Measurements from ENCODE around the gene PYDC1.

Gene PYDC1

DNA sequence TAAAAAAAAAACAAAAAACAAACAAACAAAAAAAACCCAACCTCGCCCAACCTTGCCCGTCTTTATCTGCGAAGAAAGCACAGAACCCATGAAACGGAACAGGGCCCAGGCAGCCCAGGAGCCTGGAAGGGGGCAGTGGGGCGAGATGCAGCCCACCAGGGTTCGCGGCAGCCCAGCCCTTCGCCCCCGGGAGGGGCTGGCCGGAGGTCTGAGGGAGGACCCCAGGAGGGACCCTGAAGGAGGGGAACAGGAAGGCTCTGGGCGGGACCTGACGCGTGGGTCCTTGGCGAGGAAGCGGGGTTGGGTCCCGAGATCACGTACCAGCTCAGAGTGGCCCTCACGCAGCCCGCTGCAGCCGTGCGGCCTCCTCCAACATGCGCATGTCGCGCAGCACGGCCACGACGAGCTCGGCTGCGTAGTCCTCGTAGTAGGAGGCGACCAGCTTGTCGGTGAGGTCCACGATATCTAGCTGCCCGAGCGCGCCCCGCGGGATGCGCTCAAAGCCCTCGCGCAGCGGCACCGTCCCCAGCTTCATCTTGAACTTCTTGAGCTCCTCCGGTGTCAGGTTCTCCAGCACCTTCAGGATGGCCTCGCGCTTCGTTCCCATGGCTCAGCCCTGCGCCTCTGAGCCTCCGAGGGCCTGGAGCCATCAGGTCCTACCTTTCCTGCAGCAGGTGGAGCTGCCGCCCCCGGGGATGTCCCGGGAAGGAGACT, at the start of gene PYDC1:
Gene PYDC1 (minus strand): TSS at position 714 of the 714 bp plus-strand sequence. CDS start 107 bp downstream, at position 607.
- ChIA-PET POLR2A (interaction anchor here (2.0 kb wide), 1 partner anchor 36 kb away, joined by 8 read pairs; the partner anchor contains the start of gene FUS), CTCF (interaction anchor here (0.6 to 0.7 kb wide), 3 partner anchors 8 to 27 kb away, joined by 3 to 5 read pairs (median 3); partner anchors contain the start of gene PYCARD)
- TF ChIP-seq SP1 (IDR thresholded peaks at IDR 0.05), result no peak
- no peak for TF ChIP-seq L3MBTL2 (conservative IDR thresholded peaks at IDR 0.05)
- DNase-seq (ENCODE audit: extremely low spot score), result peak; percentile 8

DNA sequence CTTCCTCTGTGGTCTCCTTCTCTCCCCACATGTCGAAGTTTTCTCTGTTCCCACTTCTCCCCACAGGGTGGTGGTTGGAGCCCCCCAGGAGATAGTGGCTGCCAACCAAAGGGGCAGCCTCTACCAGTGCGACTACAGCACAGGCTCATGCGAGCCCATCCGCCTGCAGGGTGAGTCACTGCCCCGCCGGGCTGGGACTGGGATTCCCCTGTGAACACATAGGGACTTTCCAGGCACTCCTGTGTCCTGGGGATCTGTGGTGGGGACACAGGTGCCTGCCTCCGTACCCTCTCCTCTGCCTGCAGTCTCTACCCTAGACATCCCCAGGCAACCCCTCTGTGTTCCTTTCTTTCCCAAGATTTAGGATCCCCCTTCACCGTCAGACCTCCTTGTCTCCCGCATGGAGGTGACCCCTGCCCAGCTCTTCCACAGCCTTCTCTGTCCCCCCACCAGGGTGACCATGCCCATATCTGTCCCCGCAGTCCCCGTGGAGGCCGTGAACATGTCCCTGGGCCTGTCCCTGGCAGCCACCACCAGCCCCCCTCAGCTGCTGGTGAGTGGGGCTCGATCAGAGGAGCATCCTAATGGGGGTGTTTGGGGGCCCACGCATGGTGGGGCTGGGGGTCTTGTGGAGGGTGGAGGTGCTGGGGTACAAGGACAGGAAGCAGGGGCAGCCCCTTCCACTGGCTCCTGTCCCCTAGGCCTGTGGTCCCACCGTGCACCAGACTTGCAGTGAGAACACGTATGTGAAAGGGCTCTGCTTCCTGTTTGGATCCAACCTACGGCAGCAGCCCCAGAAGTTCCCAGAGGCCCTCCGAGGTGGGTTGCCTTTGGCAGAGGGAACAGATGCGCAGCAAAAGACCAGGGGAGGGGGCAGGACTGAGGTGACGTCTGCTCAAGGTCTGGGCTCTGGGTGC, 48.7 kb upstream of the PYDC1 start:
- TF ChIP-seq L3MBTL2 (conservative IDR thresholded peaks at IDR 0.05) (no peak), SUZ12 (IDR thresholded peaks at IDR 0.05) (no peak), TARDBP (IDR thresholded peaks at IDR 0.05) (no peak)
- POLR2A ChIA-PET, result no interaction called here
- DNase-seq (ENCODE audit: extremely low spot score), result no peak
- CTCF ChIA-PET, result no interaction called here

DNA sequence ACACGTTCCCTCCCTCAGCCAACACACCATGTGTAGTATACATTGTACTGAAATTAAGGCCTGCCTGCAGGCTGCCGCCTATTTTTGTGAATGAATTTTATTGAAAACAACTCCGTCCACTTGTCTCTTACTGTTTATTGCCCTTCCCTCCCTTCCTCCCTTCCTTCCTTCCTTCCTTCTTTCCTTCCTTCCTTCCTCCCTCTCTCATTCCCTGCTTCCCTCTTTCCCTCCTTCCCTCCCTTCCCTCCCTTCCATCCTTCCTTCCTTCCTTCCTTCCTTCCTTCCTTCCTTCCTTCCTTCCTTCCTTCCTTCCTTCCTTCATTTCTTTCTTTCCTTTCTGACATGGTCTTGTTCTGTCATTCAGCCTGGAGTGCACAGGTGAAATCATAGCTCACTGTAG, 45.1 kb upstream of the PYDC1 start:
- TF ChIP-seq, protein P1, sequence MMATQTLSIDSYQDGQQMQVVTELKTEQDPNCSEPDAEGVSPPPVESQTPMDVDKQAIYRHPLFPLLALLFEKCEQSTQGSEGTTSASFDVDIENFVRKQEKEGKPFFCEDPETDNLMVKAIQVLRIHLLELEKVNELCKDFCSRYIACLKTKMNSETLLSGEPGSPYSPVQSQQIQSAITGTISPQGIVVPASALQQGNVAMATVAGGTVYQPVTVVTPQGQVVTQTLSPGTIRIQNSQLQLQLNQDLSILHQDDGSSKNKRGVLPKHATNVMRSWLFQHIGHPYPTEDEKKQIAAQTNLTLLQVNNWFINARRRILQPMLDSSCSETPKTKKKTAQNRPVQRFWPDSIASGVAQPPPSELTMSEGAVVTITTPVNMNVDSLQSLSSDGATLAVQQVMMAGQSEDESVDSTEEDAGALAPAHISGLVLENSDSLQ (IDR thresholded peaks at IDR 0.05), result no peak
- no peak for TF ChIP-seq SP1 (IDR thresholded peaks at IDR 0.05)
- no peak for TF ChIP-seq SUZ12 (IDR thresholded peaks at IDR 0.05)
- TF ChIP-seq NFRKB (IDR thresholded peaks at IDR 0.05), result no peak
- TF ChIP-seq HDGF (IDR thresholded peaks at IDR 0.05; ENCODE audit: borderline replicate concordance), result no peak
- CTCF ChIA-PET, result no interaction called here
- no peak for DNase-seq (ENCODE audit: extremely low spot score)
- POLR2A ChIA-PET, result no interaction called here

DNA sequence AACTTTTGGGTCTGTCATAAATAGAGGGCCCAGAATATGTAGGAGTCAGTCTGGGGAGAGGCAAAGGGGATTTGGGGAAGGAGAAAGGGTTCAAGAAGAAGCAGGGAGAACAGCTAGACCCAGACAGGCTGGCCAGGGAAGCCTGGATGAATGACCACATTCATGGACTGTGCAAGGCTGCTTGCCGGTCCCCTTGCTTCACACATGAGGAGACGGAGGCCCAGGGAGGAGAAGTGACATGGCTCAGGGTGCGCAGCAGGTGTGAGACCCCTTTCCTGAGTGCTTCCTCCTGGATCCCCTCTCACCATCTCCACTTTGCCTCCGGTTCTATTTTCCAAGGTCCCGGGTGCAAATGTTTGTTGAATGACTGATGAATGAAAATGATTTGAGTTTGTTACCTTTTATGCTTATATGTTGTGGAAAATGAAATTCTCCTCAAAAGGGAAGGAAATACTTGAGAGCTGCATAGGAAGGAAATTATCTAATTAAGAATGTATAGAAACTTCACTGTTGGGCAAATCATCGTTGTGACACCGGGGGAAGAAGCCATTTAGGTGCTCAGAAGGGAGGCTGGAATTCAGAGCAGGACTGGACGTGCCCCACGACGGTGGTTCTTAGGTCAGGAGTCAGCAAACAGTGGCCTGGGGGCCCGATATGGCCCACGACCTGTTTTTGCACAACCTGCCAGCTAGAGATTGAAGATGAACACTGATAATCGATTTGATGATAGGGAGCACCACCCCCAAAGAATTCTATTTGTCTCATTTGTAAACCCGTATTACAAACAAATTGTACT, 43.4 kb upstream of the PYDC1 start:
- ChIA-PET CTCF (no interaction called here), POLR2A (no interaction called here)
- TF ChIP-seq FOXA1 (IDR thresholded peaks at IDR 0.05) (no peak), ELF4 (IDR thresholded peaks at IDR 0.05) (no peak), FOXK2 (IDR thresholded peaks at IDR 0.05) (no peak), CTBP1 (IDR thresholded peaks at IDR 0.05; ENCODE audit: borderline replicate concordance) (no peak), SUZ12 (IDR thresholded peaks at IDR 0.05) (no peak), ARNT (IDR thresholded peaks at IDR 0.05) (no peak), LEF1 (IDR thresholded peaks at IDR 0.05; ENCODE audit: borderline replicate concordance) (no peak)

DNA sequence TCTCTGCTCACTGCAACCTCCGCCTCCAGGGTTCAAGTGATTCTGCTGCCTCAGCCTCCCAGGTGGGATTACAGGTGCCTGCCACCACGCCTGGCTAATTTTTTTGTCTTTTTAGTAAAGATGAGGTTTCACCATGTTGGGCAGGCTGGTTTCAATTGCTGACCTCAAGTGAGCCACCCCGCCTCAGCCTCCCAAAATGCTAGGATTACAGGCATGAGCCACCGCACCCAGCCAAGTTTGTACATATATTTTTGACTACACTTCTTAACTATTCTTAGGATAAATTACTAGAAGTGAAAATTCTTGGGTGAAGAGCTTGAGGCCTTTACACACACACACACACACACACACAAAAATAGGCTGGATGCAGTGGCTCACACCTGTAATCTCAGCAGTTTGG, 41.4 kb upstream of the PYDC1 start:
- DNase-seq (ENCODE audit: extremely low spot score), result no peak
- TF ChIP-seq SUZ12 (IDR thresholded peaks at IDR 0.05) (no peak), L3MBTL2 (conservative IDR thresholded peaks at IDR 0.05) (no peak), TARDBP (IDR thresholded peaks at IDR 0.05) (no peak), HDGF (IDR thresholded peaks at IDR 0.05; ENCODE audit: borderline replicate concordance) (no peak), FOXM1 (IDR thresholded peaks at IDR 0.05; ENCODE audit: borderline replicate concordance) (no peak)
- ChIA-PET POLR2A (no interaction called here), CTCF (no interaction called here)

More for the DNA sequence above, 43.4 kb upstream of the PYDC1 start:
- no peak for DNase-seq (ENCODE audit: extremely low spot score)

DNA sequence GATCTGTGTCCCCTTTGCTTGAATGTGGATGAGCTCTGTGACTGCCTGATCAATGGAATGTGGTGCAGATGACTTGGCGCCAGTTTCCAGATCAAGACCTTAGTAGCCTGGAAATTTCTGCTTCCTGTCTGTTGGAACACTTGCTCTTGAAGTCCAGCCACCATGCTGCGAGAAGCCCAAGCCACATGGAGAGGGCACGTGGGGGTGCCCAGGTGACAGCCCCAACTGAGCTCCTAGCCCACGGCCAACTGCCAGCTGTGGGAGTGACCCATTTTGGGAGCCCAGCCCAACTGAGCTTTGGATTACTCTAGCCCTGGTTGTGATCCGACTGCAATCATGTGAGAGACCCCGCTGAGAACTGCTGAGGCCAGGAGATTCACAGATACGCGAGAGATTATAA, 39.5 kb upstream of the PYDC1 start:
- CTCF ChIA-PET, result interaction anchor here (1.4 kb wide), 1 partner anchor 612 kb away, joined by 3 read pairs; no protein-coding TSS in a partner anchor
- POLR2A ChIA-PET, result interaction anchor here (0.9 to 1.4 kb wide), 3 partner anchors 11 to 77 kb away, joined by 3 read pairs; partner anchors contain the start of gene FUS
- no peak for TF ChIP-seq LEF1 (IDR thresholded peaks at IDR 0.05; ENCODE audit: borderline replicate concordance)
- TF ChIP-seq CTBP1 (IDR thresholded peaks at IDR 0.05; ENCODE audit: borderline replicate concordance), result no peak
- TF ChIP-seq, protein P1 (IDR thresholded peaks at IDR 0.05), result no peak
- no peak for TF ChIP-seq FOXK2 (IDR thresholded peaks at IDR 0.05)
- no peak for TF ChIP-seq TARDBP (IDR thresholded peaks at IDR 0.05)
- TF ChIP-seq HDGF (IDR thresholded peaks at IDR 0.05; ENCODE audit: borderline replicate concordance), result no peak
- TF ChIP-seq ARNT (IDR thresholded peaks at IDR 0.05), result no peak
- TF ChIP-seq ZNF384 (IDR thresholded peaks at IDR 0.05), result no peak
- no peak for TF ChIP-seq NFRKB (IDR thresholded peaks at IDR 0.05)
- no peak for TF ChIP-seq FOXM1 (IDR thresholded peaks at IDR 0.05; ENCODE audit: borderline replicate concordance)
- no peak for TF ChIP-seq ELF4 (IDR thresholded peaks at IDR 0.05)
- TF ChIP-seq BHLHE40 (IDR thresholded peaks at IDR 0.05; ENCODE audit: borderline replicate concordance), result no peak
- no peak for TF ChIP-seq SUZ12 (IDR thresholded peaks at IDR 0.05)
- TF ChIP-seq FOXA1 (IDR thresholded peaks at IDR 0.05), result no peak
- no peak for TF ChIP-seq L3MBTL2 (conservative IDR thresholded peaks at IDR 0.05)
- no peak for DNase-seq (ENCODE audit: extremely low spot score)
